Activated CD4-positive, alpha-beta T cell treated with anti-CD3 and anti-CD28 coated beads for 36 hours (primary cell): ENCODE measurements around the gene PCDHGB1. TPM values are rescaled to one million over a fixed set of nuclear protein-coding genes. Genes with fewer than 3 reads are reported as not detected.
A peak's percentile ranks its signal among the peaks of the same experiment; 100 is the strongest.
"Not testable (repeated sequence)": the region's sequence is repeated elsewhere in the genome, so short reads cannot be mapped to it uniquely, and the experiment has no call there.

ENCODE experiments used
- ATAC-seq: fragments of 200-7000 bp; cut with Tn5 transposase; one replicate; pipeline ENCODE4 v1.10.0; 2021; ENCODE audit warnings: mild to moderate bottlenecking, moderate library complexity
- CTCF ChIA-PET: fragments of 350-600 bp; sonication (Branson Sonifier 250); formaldehyde crosslinking; loops from one replicate; lab custom pipeline; 2021; ENCODE audit warnings: antibody characterized with exemption; lab: Charles Lee
- POLR2A ChIA-PET: fragments of 350-600 bp; sonication (Branson Sonifier 250); formaldehyde crosslinking; loops from one replicate; lab custom pipeline; 2021; ENCODE audit warnings: antibody characterized with exemption, inconsistent platforms; lab: Charles Lee
- DNase-seq: peaks from one replicate; pipeline ENCODE4 v3.0.0-alpha.2; 2020
- H3K27ac Mint-ChIP-seq: one replicate; pipeline ENCODE4 v1.8.0; 2021; ENCODE audit warnings: mixed read lengths
- H3K27me3 Mint-ChIP-seq: one replicate; pipeline ENCODE4 v1.8.0; 2021; ENCODE audit warnings: mixed read lengths
- H3K36me3 Mint-ChIP-seq: one replicate; pipeline ENCODE4 v1.8.0; 2021; ENCODE audit warnings: low read depth, mixed read lengths
- H3K4me1 Mint-ChIP-seq: one replicate; pipeline ENCODE4 v1.8.0; 2021; ENCODE audit warnings: mixed read lengths
- H3K4me3 Mint-ChIP-seq: one replicate; pipeline ENCODE4 v1.8.0; 2021; ENCODE audit warnings: mild to moderate bottlenecking, moderate library complexity, mixed read lengths
- H3K9me3 Mint-ChIP-seq: one replicate; pipeline ENCODE4 v1.8.0; 2021; ENCODE audit warnings: low read depth, mixed read lengths
- intact Hi-C, 2 experiments: fragments of 100-400 bp; cut with DNase I in 1 of 2; cut with micrococcal nuclease in 1 of 2; formaldehyde crosslinking; loops; one replicate each; pipeline versions ENCODE4 v1.14.2 to v1.15.1; 2022 to 2024; cut with DNase I, micrococcal nuclease
- total RNA-seq, 2 experiments: library from RNA; stranded (reverse); gene quantifications; one replicate each; pipeline ENCODE4 v1.2.3, GENCODE V29; 2021

Gene PCDHGB1
- total RNA-seq, 2 experiments from 2014 or later: not detected

GRCh38 chr5:141397756-141398551 lies 48.1 kb downstream of the PCDHGB1 start, which contains the start of gene PCDHGB5:
PCDHGB5 (plus strand) TSS chr5:141397947; CDS start chr5:141398128, 181 bp downstream.
- POLR2A ChIA-PET, intact Hi-C loops: not testable (repeated sequence)
- peak; percentile 84 for ATAC-seq

DNA sequence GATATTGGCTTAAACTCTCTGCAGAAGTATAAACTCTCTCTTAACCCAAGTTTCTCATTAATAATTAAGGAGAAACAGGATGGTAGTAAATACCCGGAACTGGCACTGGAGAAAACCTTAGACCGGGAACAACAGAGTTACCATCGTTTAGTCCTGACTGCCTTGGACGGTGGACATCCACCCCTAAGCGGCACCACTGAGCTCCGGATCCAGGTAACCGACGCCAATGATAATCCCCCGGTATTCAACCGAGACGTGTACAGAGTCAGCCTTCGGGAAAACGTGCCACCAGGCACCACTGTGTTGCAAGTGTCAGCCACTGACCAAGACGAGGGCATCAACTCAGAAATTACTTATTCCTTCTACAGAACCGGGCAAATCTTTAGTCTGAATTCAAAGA lies 48.7 kb downstream of the PCDHGB1 start:
- CTCF ChIA-PET: interaction anchor here (0.7 to 2.3 kb wide), 5 partner anchors 23 to 243 kb away, joined by 3 to 12 read pairs (median 5); partner anchors contain the start of gene PCDHGA11
- H3K4me3 Mint-ChIP-seq: no peak overlapping the region
- DNase-seq (no peak), ATAC-seq (no peak)
- POLR2A ChIA-PET: no interaction called here
- peaks cover 13% of the 10 kb centered on the region for H3K9me3 Mint-ChIP-seq
- H3K27me3 Mint-ChIP-seq: peaks cover 54% of the 10 kb centered on the region
- peaks cover 21% of the 10 kb centered on the region for H3K36me3 Mint-ChIP-seq
- intact Hi-C loops: no loop called here
- no peaks in the 10 kb centered on the region for H3K4me1 Mint-ChIP-seq
- H3K27ac Mint-ChIP-seq: no peak overlapping the region

More at GRCh38 chr5:141397756-141398551, 48.1 kb downstream of the PCDHGB1 start, which contains the start of gene PCDHGB5:
- H3K27ac Mint-ChIP-seq, H3K4me1 Mint-ChIP-seq: not testable (repeated sequence)
- Mint-ChIP-seq H3K4me3 (peak within 1 kb of the TSS; percentile 52), H3K36me3 (peaks cover 25% of the 10 kb centered on the region), H3K27me3 (peaks cover 53% of the 10 kb centered on the region), H3K9me3 (peaks cover 17% of the 10 kb centered on the region)
- CTCF ChIA-PET: interaction anchor here (0.6 to 2.6 kb wide), 18 partner anchors 9 to 244 kb away, joined by 3 to 14 read pairs (median 4); partner anchors contain the start of genes PCDHGA10, PCDHGA11, PCDHGA12 and PCDHGB6
- peak; percentile 67 for DNase-seq

DNA sequence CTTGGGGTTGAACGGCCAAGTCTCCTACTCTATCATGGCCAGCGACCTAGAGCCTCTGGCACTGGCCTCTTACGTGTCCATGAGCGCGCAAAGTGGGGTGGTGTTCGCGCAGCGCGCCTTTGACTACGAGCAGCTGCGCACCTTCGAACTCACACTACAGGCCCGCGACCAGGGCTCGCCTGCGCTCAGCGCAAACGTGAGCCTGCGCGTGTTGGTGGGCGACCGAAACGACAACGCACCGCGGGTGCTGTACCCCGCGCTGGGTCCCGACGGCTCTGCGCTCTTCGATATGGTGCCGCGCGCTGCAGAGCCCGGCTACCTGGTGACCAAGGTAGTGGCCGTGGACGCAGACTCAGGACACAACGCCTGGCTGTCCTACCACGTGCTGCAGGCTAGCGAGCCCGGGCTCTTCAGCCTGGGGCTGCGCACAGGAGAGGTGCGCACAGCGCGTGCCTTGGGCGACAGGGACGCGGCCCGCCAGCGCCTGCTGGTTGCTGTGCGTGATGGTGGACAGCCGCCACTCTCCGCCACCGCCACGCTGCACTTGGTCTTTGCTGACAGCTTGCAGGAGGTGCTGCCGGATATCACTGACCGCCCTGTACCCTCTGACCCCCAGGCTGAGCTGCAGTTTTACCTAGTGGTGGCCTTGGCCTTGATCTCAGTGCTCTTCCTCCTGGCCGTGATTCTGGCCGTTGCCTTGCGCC lies 49.8 kb downstream of the PCDHGB1 start:
- intact Hi-C loops: loop anchor here in 1 of 2 experiments (10.0 kb wide), 1 partner anchor 525 kb away; the partner anchor contains the start of gene PCDHA12
- ATAC-seq (no peak), DNase-seq (no peak)
- CTCF ChIA-PET: interaction anchor here (0.7 to 2.3 kb wide), 6 partner anchors 9 to 158 kb away, joined by 3 to 8 read pairs (median 3); partner anchors contain the start of gene TAF7
- H3K4me1 Mint-ChIP-seq: no peaks in the 10 kb centered on the region
- POLR2A ChIA-PET: no interaction called here
- no peak overlapping the region for H3K4me3 Mint-ChIP-seq
- peaks cover 6% of the 10 kb centered on the region for H3K9me3 Mint-ChIP-seq
- peaks cover 17% of the 10 kb centered on the region for H3K36me3 Mint-ChIP-seq
- peaks cover 56% of the 10 kb centered on the region for H3K27me3 Mint-ChIP-seq
- H3K27ac Mint-ChIP-seq: no peak overlapping the region

Other genes with a start within 250 kb of the PCDHGB1 start
- gene PCDHB3, start 249.6 kb upstream of the PCDHGB1 start, total RNA-seq: not detected
- not detected for gene PCDHB4, start 228.3 kb upstream of the PCDHGB1 start, total RNA-seq
- gene PCDHB5, start 214.9 kb upstream of the PCDHGB1 start, total RNA-seq: not detected
- gene PCDHB6, start 200.0 kb upstream of the PCDHGB1 start, total RNA-seq: not detected
- not detected for gene PCDHB7, start 177.5 kb upstream of the PCDHGB1 start, total RNA-seq
- not detected for gene PCDHB8, start 172.3 kb upstream of the PCDHGB1 start, total RNA-seq
- gene PCDHB16, start 167.7 kb upstream of the PCDHGB1 start, total RNA-seq: not detected
- not detected for gene PCDHB9, start 162.9 kb upstream of the PCDHGB1 start, total RNA-seq
- not detected for gene PCDHB10, start 157.7 kb upstream of the PCDHGB1 start, total RNA-seq
- not detected for gene PCDHB11, start 150.5 kb upstream of the PCDHGB1 start, total RNA-seq
- not detected for gene PCDHB12, start 141.4 kb upstream of the PCDHGB1 start, total RNA-seq
- not detected for gene PCDHB13, start 136.2 kb upstream of the PCDHGB1 start, total RNA-seq
- gene PCDHB14, start 126.8 kb upstream of the PCDHGB1 start, total RNA-seq: not detected
- not detected for gene PCDHB15, start 104.7 kb upstream of the PCDHGB1 start, total RNA-seq
- under 1 TPM; 0.27 to 0.30 TPM for gene SLC25A2, start 46.0 kb upstream of the PCDHGB1 start, total RNA-seq
- gene TAF7, start 29.3 kb upstream of the PCDHGB1 start, total RNA-seq: 10 to 100 TPM; 45.2 to 54.4 TPM
- gene PCDHGA1, start 19.6 kb upstream of the PCDHGB1 start, total RNA-seq: under 1 TPM in 1 of 2 experiments, not detected in 1; 0.05 TPM
- gene PCDHGA2, start 11.3 kb upstream of the PCDHGB1 start, total RNA-seq: not detected
- not detected for gene PCDHGA3, start 6.3 kb upstream of the PCDHGB1 start, total RNA-seq
- under 1 TPM; 0.11 TPM for gene PCDHGA4, start 4.9 kb downstream of the PCDHGB1 start, total RNA-seq
- gene PCDHGB2, start 9.9 kb downstream of the PCDHGB1 start, total RNA-seq: under 1 TPM; 0.07 to 0.18 TPM
- under 1 TPM; 0.07 to 0.09 TPM for gene PCDHGA5, start 14.1 kb downstream of the PCDHGB1 start, total RNA-seq
- not detected for gene PCDHGB3, start 20.1 kb downstream of the PCDHGB1 start, total RNA-seq
- gene PCDHGA6, start 23.8 kb downstream of the PCDHGB1 start, total RNA-seq: under 1 TPM; 0.05 to 0.14 TPM
- not detected for gene PCDHGA7, start 32.6 kb downstream of the PCDHGB1 start, total RNA-seq
- under 1 TPM in 1 of 2 experiments, not detected in 1; 0.09 TPM for gene PCDHGB4, start 37.6 kb downstream of the PCDHGB1 start, total RNA-seq
- gene PCDHGA8, start 42.5 kb downstream of the PCDHGB1 start, total RNA-seq: not detected
- under 1 TPM; 0.05 to 0.09 TPM for gene PCDHGB5, start 47.8 kb downstream of the PCDHGB1 start, total RNA-seq
- under 1 TPM in 1 of 2 experiments, not detected in 1; 0.09 TPM for gene PCDHGA9, start 52.7 kb downstream of the PCDHGB1 start, total RNA-seq
- gene PCDHGB6, start 57.9 kb downstream of the PCDHGB1 start, total RNA-seq: not detected
- gene PCDHGA10, start 62.9 kb downstream of the PCDHGB1 start, total RNA-seq: under 1 TPM in 1 of 2 experiments, not detected in 1; 0.07 TPM
- gene PCDHGB7, start 67.6 kb downstream of the PCDHGB1 start, total RNA-seq: not detected
- gene PCDHGA11, start 71.0 kb downstream of the PCDHGB1 start, total RNA-seq: under 1 TPM in 1 of 2 experiments, not detected in 1; 0.07 TPM
- gene PCDHGA12, start 80.4 kb downstream of the PCDHGB1 start, total RNA-seq: under 1 TPM; 0.07 to 0.09 TPM
- gene PCDHGC3, start 125.9 kb downstream of the PCDHGB1 start, total RNA-seq: under 1 TPM; 0.16 to 0.34 TPM
- not detected for gene PCDHGC4, start 134.9 kb downstream of the PCDHGB1 start, total RNA-seq
- gene PCDHGC5, start 139.0 kb downstream of the PCDHGB1 start, total RNA-seq: not detected